Right cardiac atrium (tissue), 5 donors: ENCODE data around the gene METTL5. TPM values are rescaled to one million over a fixed set of nuclear protein-coding genes. Genes with fewer than 3 reads are reported as not detected.
"Not testable (repeated sequence)": the region's sequence is repeated elsewhere in the genome, so short reads cannot be mapped to it uniquely, and the experiment has no call there.

Experiments used
- ATAC-seq, 2 donors: fragments of 200-7000 bp; cut with Tn5 transposase; one replicate each; pipeline versions ENCODE4 v1.8.0 to v1.9.1; 2020; ENCODE audit warnings: moderate library complexity in 2 of 2, mild to moderate bottlenecking in 1 of 2
- DNase-seq, 3 donors: peaks; one replicate each; pipeline ENCODE4 v3.0.0-alpha.2; 2020
- H3K27ac ChIP-seq: one replicate; pipeline ENCODE4 v1.5.1; 2013; ENCODE audit warnings: mild to moderate bottlenecking, low read length, control low read depth, moderate library complexity
- H3K27me3 ChIP-seq: one replicate; pipeline ENCODE4 v1.6.1; 2013; ENCODE audit not compliant: control insufficient read depth, insufficient read depth
- H3K4me1 ChIP-seq: one replicate; pipeline ENCODE4 v1.6.1; 2013; ENCODE audit warnings: low read length; ENCODE audit not compliant: control insufficient read depth, insufficient read depth
- H3K4me3 ChIP-seq: one replicate; pipeline ENCODE4 v1.5.1; 2013; ENCODE audit warnings: low read length, control low read depth
- H3K9me3 ChIP-seq: one replicate; pipeline ENCODE4 v1.6.1; 2013; ENCODE audit warnings: low read length; ENCODE audit not compliant: control insufficient read depth
- WGBS: extraction: QIAGEN DNeasy Blood & Tissue Kit; methylation state at CpG from one replicate; pipeline ENCODE4 v1.1.7; 2013; 5-methylcytosine and 5-hydroxymethylcytosine counted together
- intact Hi-C, 4 donors: fragments of 100-400 bp; cut with DNase I; formaldehyde crosslinking; loops; one replicate each; pipeline versions ENCODE4 v1.11.0 to v1.14.0; 2022 to 2023
- polyA plus RNA-seq: library from polyadenylated mRNA; stranded (reverse); fragments of 200-250 nt; gene quantifications from one replicate; pipeline ENCODE4 v1.2.3, GENCODE V29; 2013
- total RNA-seq, 4 donors: library from RNA; stranded (reverse); fragmentation: NEBNext Ultra II Directional; extraction: Animal tissue kit (Norgen Biotek cat#: 25700); gene quantifications; one replicate each; pipeline ENCODE4 v1.2.1, GENCODE V29; 2021
- donor health status: healthy with polysubstance abuse.
- donor health status: DM: no; HTN: yes; CAD: no.
- donor health status: DM: no; HTN: no; CAD: no.
- donor health status: DM: no; HTN: yes; CAD: no; lungs with severe emphysema.
- donor health status: DM: yes; HTN: yes; CAD: no.

METTL5 gene
- total and polyA plus RNA-seq, 5 donors = 51.3 to 94.1 (median 60.8) TPM

DNA sequence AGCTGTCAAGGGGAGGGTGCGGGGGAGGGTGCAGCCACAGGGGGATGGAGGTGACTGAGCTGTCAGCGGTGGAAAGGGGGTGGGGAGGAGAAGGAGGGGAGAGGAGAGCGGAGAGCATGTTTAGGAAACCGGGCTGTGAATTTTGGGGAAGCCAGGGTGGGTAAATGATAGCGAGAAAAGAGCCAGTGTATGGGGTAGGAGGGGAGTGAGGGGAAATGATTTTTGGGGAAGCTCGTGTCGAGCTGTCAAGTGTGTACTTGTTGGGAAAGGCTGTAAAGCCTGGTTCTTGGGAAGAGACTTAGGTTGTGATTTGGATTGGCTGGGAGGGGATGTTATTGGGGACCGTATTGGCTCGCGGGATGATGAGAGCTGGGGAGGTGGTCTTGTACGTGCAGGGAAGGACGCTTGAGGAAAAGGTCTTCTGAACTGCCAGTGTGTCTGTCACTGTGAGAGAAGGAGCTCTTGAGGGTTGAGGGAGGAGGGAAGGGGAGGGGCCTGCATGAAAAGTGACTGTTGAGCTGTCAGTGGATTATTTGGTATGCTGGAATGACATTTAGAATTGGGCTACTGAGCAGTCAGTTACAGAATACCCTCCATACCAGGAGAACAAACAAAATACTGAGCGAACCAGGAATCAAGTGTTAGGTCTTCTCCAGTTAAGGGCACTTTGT, 3.6 kb upstream of the METTL5 start:
- DNase-seq = peak in 1 of 3 donors; percentile 67
- H3K4me1 ChIP-seq = no peaks in the 10 kb centered on the region
- WGBS = under 1% methylated on average over 13 of the region's 13 CpGs
- peak overlapping the region; percentile 27 for H3K27ac ChIP-seq
- H3K4me3 ChIP-seq = peak overlapping the region; percentile 46
- ATAC-seq = peak; percentile 66 to 68
- no peaks in the 10 kb centered on the region for H3K9me3 ChIP-seq
- intact Hi-C loops = loop anchor here (5.0 to 10.0 kb wide), 3 partner anchors 49 to 99 kb away; no protein-coding TSS in a partner anchor
- no peaks in the 10 kb centered on the region for H3K27me3 ChIP-seq

DNA sequence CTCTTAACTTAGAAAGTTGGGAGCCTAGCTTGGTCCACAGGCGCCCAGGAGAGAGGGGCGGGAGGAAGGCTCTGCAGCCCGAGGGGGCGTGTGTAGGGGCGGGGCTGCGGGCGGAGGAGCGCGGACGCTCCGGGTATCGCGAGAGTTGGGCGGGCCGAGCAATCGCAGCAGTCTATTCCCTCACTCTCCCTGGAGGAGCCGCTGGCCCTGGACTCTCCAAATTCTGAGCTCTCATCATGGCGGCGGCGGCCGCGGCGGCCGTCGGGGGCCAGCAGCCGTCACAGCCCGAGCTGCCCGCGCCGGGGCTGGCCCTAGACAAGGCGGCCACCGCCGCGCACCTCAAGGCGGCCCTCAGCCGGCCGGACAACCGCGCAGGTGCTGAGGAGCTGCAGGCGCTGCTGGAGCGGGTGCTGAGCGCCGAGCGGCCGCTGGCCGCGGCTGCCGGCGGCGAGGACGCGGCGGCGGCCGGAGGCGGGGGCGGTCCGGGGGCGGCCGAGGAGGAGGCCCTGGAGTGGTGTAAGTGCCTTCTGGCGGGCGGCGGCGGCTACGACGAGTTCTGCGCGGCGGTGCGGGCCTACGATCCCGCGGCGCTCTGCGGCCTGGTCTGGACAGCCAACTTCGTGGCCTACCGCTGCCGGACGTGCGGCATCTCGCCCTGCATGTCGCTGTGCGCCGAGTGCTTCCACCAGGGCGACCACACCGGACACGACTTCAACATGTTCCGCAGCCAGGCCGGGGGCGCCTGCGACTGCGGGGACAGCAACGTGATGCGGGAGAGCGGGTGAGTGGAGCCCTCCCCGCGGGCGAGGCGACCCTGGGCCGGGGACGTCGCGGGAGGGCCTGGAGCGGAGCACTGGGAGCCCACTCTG, 2.8 kb upstream of the METTL5 start, which contains the start of gene UBR3:
UBR3 (plus strand) TSS at position 183 of the 869 bp plus-strand sequence; CDS start at position 237, 54 bp downstream.
- no peaks in the 10 kb centered on the region for H3K9me3 ChIP-seq
- H3K27me3 ChIP-seq = no peaks in the 10 kb centered on the region
- peak within 1 kb of the TSS; percentile 46 for H3K4me3 ChIP-seq
- peak within 1 kb of the TSS; percentile 27 for H3K27ac ChIP-seq
- ATAC-seq (peak; percentile 94 to 96), DNase-seq (peak; percentile 96 to 98 (median 98))
- intact Hi-C loops = loop anchor here (2.0 to 10.0 kb wide), 4 partner anchors 45 to 100 kb away; no protein-coding TSS in a partner anchor
- WGBS = under 1% methylated on average over 104 of the region's 104 CpGs
- H3K4me1 ChIP-seq = no peaks in the 10 kb centered on the region

DNA sequence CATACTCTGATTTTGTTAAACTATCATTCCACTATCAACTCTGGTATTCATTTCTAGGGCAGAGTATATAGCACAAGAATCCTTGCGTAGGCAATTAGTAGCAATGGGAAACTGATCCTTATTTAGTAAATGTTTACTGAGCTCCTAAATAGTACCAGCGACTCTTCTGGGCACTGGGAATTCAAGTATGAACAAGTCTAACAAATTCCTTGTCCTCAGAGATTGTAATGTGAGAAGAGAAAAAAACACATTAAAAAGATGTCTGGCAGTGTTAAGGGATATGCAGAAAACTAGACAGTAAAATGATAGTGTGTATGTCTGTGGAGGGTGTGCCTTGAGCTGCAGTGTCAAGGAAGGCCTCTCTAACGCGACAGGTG, 721 bp downstream of the METTL5 start:
- Histone ChIP-seq H3K27me3 (no peaks in the 10 kb centered on the region), H3K4me3 (peak overlapping the region; percentile 61), H3K27ac (no peak overlapping the region), H3K4me1 (no peaks in the 10 kb centered on the region), H3K9me3 (no peaks in the 10 kb centered on the region)
- intact Hi-C loops = loop anchor here in 2 of 4 donors (5.0 to 10.0 kb wide), 2 partner anchors 101 to 103 kb away; no protein-coding TSS in a partner anchor
- ATAC-seq (no peak), DNase-seq (no peak)
- 23% methylated on average over 4 of the region's 4 CpGs for whole genome bisulfite sequencing

DNA sequence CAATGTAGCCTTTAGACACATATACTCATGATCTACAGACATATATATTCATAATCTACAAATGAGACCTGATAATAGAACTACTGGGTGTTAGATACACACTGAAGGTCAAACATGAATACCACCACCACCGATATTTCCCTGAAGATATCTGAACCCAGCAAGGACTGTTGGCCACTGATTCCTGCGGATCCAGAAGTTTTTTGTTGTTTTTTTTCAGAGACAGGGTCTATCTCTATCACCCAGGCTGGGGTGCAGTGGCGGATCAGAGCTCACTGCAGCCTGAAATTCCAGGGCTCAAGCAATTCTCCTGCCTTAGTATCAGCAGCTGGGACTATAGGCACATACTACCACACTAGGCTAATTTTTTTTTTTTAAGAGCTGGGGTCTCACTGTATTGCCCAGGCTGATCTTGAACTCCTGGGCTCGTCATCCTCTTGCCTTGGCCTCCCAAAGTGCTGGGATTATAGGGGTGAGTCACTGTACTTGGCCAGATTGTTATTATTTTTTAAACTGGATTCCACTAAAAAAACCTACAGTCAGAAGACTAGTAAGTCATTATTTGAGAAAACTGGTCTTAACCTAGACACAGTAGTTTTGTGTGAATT, 1.8 kb downstream of the METTL5 start:
- H3K9me3 ChIP-seq = no peaks in the 10 kb centered on the region
- ATAC-seq (no peak), DNase-seq (no peak)
- H3K4me3 ChIP-seq = no peak overlapping the region
- intact Hi-C loops = loop anchor here in 2 of 4 donors (5.0 to 10.0 kb wide), 2 partner anchors 102 to 104 kb away; no protein-coding TSS in a partner anchor
- H3K27ac ChIP-seq = no peak overlapping the region
- no peaks in the 10 kb centered on the region for H3K4me1 ChIP-seq
- no peaks in the 10 kb centered on the region for H3K27me3 ChIP-seq
- WGBS = 77% methylated on average over 4 of the region's 4 CpGs

DNA sequence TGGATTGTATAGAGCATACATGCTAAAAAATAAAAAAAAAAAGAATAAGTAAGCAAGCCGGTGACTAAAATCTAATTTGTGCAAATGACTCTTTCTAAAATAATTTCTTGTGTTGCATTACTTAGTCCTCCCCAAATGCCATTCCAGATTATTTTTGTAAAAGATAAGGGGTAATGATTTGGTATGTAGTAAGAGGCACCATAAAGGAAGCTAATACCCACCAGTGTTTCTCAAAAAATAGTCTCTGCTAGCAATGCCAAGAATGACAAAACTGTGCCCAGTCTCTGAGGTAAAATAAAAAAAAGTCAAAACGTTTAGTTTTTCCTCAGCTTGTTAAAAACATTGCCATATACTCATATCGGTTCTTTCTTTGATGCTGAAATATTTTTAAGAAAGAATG, 2.7 kb downstream of the METTL5 start:
- DNase-seq (no peak), ATAC-seq (no peak)
- H3K4me3 ChIP-seq = no peak overlapping the region
- no peaks in the 10 kb centered on the region for H3K4me1 ChIP-seq
- no peaks in the 10 kb centered on the region for H3K9me3 ChIP-seq
- intact Hi-C loops = loop anchor here in 2 of 4 donors (5.0 to 10.0 kb wide), 2 partner anchors 103 to 105 kb away; no protein-coding TSS in a partner anchor
- H3K27me3 ChIP-seq = no peaks in the 10 kb centered on the region
- WGBS = 49% methylated on average over 3 of the region's 3 CpGs
- H3K27ac ChIP-seq = no peak overlapping the region

DNA sequence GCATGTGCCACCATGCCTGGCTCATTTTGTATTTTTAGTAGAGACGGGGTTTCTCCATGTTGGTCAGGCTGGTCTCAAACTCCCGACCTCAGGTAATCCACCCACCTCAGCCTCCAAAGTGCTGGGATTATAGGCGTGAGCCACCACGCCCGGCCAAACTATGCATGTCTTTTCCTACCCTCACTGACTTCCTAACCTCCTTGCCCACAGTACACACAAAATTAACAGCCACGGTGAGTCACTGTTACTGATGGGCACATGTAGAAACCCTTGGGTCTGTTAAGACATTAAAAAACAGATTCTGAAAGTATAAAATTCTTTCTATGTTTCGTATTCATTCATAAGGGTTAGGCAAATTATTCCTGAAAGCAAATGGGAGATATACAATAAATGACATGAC, 4.6 kb downstream of the METTL5 start:
- DNase-seq, ATAC-seq, H3K4me1 ChIP-seq, H3K27ac ChIP-seq, H3K27me3 ChIP-seq, H3K9me3 ChIP-seq, H3K4me3 ChIP-seq: not testable (repeated sequence)
- 92% methylated on average over 7 of the region's 7 CpGs for WGBS
- intact Hi-C loops = loop anchor here in 2 of 4 donors (5.0 to 10.0 kb wide), 2 partner anchors 105 to 107 kb away; no protein-coding TSS in a partner anchor

DNA sequence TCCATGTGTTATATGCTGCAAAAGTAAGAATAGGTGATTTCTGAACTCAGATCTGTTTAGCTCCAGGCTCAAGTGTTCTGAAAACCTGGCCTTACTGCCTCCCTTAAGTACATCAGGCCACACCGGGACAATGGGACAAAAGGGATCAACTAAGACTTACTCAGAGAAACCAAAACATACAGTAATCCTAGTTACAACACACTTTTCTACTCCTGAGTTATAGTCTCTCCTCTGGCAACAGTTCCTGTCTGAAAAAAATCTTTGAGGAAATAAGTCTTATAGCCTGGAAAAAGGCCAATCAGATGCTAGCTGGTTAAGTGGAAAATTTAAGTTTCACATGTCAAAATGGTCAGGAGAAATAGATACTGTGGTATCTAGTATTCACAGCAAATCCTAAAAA, 5.6 kb downstream of the METTL5 start:
- Histone ChIP-seq H3K9me3 (no peaks in the 10 kb centered on the region), H3K27ac (no peak overlapping the region), H3K4me1 (no peaks in the 10 kb centered on the region), H3K4me3 (no peak overlapping the region), H3K27me3 (no peaks in the 10 kb centered on the region)
- intact Hi-C loops = no loop called here
- ATAC-seq (no peak), DNase-seq (no peak)
- 93% methylated on average over 1 of the region's 1 CpG for WGBS

DNA sequence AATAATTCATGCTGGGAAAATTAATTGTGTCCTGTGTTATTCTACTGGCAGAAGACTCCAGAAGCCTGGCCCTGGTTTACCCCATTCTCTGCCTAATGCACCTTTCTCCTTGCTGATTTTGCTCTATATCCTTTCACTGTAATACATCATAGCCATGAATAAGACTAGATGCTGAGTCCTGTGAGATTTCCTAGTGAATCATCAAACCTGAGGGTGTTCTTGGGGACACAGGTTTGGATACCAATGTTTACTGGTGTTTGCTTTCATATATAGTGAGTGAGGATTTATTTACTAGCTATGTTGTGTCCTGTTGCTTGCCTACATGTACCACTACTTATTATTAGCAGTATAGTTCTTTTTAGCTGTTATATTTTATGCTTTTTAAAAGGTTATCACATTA, 6.5 kb downstream of the METTL5 start:
- Histone ChIP-seq H3K9me3 (no peaks in the 10 kb centered on the region), H3K27me3 (no peaks in the 10 kb centered on the region), H3K27ac (no peak overlapping the region), H3K4me1 (no peaks in the 10 kb centered on the region), H3K4me3 (no peak overlapping the region)
- no peak for DNase-seq
- intact Hi-C loops = no loop called here
- no peak for ATAC-seq

DNA sequence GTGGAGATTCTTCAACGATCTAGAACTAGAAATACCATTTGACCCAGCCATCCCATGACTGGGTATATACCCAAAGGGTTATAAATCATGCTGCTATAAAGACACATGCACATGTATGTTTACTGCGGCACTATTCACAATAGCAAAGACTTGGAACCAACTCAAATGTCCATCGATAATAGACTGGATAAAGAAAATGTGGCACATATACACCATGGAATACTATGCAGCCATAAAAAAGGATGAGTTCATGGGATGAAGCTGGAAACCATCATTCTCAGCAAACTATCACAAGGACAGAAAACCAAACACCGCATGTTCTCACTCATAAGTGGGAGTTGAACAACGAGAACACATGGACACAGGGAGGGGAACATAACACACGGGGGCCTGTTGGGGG, 7.3 kb downstream of the METTL5 start:
- H3K27ac ChIP-seq, ATAC-seq, H3K4me1 ChIP-seq, H3K9me3 ChIP-seq, H3K27me3 ChIP-seq, H3K4me3 ChIP-seq, DNase-seq, intact Hi-C loops: not testable (repeated sequence)
- 98% methylated on average over 6 of the region's 6 CpGs for WGBS

DNA sequence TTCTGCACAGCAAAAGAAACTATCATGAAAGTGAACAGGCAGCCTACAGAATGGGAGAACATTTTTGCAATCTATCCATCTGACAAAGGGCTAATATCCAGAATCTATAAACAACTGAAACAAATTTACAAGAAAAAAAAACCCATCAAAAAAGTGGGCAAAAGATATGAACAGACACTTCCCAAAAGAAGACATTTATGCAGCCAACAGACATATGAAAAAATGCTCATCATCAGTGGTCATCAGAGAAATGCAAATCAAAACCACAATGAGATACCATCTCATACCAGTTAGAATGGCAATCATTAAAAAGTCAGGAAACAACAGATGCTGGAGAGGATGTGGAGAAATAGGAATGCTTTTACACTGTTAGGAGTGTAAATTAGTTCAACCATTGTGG, 7.7 kb downstream of the METTL5 start:
- ATAC-seq, H3K27ac ChIP-seq, H3K4me1 ChIP-seq, H3K4me3 ChIP-seq, DNase-seq, H3K9me3 ChIP-seq, intact Hi-C loops, H3K27me3 ChIP-seq: not testable (repeated sequence)

DNA sequence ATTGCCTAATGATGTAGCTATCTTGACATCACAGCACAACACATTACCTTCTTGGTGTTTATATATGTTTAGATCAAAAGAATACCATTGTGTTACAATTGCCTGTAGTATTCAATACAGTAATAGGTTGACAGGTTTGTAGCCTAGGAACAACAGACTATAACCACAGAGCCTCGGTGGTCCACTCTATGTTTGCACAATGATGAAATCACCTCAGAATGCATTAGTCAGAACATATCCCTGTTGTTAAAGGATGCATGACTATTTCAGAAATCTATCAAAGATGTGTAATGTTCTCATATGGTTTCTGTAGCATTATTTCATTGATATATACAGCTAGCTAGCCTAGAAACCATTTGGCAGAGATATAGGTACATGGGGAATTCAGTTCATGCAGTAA, 8.9 kb downstream of the METTL5 start:
- intact Hi-C loops = no loop called here
- Histone ChIP-seq H3K9me3 (no peaks in the 10 kb centered on the region), H3K27me3 (no peaks in the 10 kb centered on the region), H3K4me1 (no peaks in the 10 kb centered on the region), H3K4me3 (no peak overlapping the region), H3K27ac (no peak overlapping the region)
- WGBS = 66% methylated on average over 1 of the region's 1 CpG
- DNase-seq = no peak
- ATAC-seq = no peak
